HG02981 (cell line): ENCODE results near the gene FMO3.

Source experiments
- ATAC-seq: cut with Tn5 transposase; IDR thresholded peaks from one replicate; pipeline ENCODE4 v1.9.1; 2021; ENCODE audit warnings: mild to moderate bottlenecking, moderate library complexity; ENCODE audit not compliant: unreplicated experiment

FMO3 gene

DNA sequence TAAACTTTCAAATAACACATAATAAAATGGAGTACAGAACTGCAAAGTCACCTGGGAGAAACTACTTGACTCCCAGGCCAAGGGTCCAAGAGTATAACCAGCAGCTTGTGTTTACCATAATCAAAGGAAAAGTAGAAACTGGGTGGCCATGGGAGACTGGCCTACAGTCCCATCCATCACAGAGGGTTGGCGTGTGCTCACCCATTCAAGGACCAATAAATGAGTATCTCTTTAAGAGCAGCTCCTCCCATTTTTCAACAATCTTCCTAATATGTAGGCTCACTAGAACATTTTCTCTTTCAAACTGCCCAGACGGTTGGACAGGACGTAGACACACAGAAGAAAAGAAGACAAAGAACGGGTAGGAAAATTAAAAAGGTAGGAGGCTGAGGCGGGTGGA is at the start of gene FMO3:
Gene FMO3 (plus strand): TSS at position 302 of the 400 bp plus-strand sequence. CDS start 1,754 bp downstream, outside the sequence.
- ATAC-seq, result no peak

DNA sequence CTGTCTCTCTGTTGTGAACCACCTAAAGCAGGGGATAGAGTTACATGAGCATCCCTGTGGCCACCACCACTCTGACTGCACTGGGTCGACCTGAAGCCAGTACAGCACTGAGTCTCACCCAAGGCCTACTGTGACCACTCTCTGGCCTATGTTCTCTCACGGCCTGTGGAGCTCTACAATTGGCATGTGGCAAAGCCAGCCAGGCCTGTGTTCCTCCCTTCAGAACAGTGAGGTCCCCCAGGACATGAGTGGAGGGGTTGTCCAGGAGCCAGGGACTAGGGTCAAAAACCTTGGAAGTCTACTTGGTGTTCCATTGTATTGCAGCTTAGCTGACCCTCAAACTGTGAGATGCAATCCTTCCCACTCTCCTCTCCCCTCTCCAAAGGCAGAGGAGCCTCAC is 42.7 kb upstream of the FMO3 start:
- ATAC-seq, result no peak

DNA sequence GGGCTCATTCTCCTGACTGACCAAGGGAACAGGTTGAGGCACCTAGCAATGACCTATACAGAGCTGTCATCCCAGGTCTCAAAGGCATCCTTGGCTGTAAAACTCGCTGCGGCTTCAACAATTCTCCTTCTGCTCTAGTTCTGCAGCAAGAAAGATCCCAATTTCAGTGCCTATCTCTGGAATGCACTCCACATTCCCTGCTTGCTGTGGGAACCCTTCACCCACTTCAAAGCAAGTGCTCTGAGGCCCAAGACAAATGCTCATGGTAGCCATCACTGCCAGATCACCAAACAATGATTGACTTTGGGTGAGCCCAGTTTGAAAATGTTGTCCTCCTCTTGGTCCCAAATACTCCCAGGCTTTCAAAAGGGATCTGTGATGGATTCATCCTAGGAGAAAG is 37.7 kb upstream of the FMO3 start:
- ATAC-seq, result no peak

- no peak for ATAC-seq
Observed at GRCh38 chr1:171055966-171056643, 34.6 kb upstream of the FMO3 start.

- ATAC-seq, result no peak
Observed at GRCh38 chr1:171061425-171062143, 29.1 kb upstream of the FMO3 start.

DNA sequence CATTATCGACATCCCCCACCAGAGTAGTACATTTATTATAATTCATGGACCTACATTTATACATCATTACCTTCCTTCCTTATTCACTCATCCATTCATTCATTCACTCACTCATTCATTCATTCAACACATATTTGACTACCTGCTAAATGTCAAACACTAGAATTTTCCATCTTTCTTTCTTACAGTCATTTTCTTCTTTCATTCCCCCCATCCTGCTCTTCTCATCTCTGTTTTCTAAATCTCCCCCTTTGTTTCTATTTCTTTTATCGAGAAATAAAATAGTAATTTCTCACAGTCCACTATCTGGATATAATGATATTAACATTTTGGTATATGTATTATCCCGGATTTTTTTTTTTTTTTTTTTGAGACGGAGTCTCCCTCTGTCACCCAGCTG is 27.8 kb upstream of the FMO3 start:
- no peak for ATAC-seq

DNA sequence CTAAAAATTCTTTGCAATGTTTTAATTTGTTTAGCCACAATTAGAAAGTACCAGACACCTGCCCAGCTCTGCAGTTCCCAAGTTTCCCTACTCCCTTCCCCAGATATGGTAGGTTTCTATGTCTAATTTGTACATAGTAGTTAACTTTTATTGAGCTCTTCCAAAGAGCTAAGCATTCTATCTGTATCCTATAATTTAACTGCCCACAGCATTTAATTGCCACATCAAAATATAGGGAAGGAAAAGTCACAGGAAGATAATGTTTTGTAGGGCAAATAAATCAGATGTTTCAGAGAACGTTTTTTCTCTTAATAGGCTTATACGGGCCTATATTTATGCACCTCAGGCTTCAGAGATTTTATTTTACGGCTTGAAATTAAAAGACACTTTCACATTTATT is 15.7 kb upstream of the FMO3 start:
- no peak for ATAC-seq

- no peak for ATAC-seq
Observed at GRCh38 chr1:171081314-171081753, 9.4 kb upstream of the FMO3 start.

GRCh38 chr1:171081763-171082201 is 8.9 kb upstream of the FMO3 start:
- no peak for ATAC-seq

DNA sequence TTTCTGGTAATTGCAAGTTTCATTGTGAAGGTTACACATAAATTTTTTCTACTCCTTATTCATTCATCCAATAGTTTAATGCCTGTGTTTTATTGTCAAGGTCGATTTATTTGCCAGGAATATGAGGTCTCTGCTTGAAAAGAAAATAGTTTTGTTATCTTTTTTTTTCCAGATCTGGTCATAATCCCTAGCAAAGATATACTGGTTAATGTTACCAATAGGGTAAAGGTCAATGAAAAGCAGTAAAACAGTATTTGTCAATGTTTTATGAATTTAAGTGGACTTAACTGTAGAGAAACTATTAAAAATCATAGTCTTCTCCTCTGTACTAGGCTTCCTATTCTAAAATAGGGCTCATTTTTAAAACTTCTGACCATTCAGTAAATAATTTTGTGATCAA is 8.1 kb upstream of the FMO3 start:
- no peak for ATAC-seq

GRCh38 chr1:171083222-171083621 is 7.5 kb upstream of the FMO3 start:
- ATAC-seq, result no peak

GRCh38 chr1:171084091-171084490 is 6.6 kb upstream of the FMO3 start:
- ATAC-seq, result no peak

DNA sequence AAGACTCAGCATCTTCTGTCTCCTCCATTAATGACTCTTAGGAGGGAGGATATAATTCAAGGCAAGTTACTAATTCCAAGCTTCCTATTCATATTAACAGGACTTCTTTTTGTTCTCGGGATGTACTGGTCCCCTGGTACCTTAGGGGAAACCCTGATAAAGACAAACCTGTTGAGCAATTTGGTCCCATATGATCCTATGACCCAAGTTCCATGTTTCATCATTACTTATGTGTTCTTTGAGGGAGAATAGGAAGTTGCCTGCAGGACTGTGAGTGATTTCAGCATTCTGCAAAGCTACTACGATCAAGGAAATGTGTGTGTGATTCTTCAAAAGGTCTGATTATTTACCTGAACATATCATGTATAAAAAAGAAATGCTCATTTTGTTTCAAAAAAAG is 5.8 kb upstream of the FMO3 start:
- no peak for ATAC-seq

- ATAC-seq, result no peak
Observed at GRCh38 chr1:171087896-171088295, 2.8 kb upstream of the FMO3 start.

- no peak for ATAC-seq
Observed at GRCh38 chr1:171103862-171104261, 13.2 kb downstream of the FMO3 start.

DNA sequence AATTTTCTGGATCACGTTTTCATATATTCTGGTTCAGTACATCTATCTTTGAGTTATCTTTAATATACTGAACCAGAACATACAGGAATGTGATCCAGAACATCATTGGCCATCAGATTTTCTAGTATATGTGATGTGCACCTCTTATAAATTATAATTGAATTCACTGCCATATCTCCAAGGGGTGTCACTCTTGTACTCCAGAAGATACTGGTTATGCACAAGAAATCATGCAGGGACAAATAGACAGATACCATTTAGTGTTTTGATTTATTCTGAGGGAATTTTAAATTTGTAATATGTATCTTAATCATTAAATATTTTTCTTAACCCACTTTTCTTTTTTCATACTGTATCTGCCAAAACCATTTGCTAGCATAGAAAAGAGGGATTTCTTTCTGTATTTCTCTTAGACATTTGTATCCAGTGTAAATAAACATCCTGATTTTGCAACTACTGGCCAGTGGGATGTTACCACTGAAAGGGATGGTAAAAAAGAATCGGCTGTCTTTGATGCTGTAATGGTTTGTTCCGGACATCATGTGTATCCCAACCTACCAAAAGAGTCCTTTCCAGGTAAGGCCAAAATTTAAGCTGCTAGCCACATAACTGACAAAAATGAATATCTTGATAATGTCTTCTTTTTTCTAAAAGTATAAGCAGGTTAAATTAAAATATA is 16.7 kb downstream of the FMO3 start:
- ATAC-seq, result no peak

DNA sequence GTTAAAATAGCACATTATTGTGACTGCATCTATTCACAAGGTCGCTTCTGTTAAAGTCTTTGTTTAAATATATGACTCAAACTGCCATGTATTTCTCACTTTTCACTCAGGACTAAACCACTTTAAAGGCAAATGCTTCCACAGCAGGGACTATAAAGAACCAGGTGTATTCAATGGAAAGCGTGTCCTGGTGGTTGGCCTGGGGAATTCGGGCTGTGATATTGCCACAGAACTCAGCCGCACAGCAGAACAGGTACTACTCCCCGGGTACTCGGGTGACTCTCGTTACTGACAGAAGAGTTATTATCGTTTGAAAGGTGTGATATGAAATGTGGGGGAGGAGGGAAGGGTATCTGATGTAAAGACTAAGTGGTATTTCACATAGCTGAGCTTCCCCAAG is 17.3 kb downstream of the FMO3 start:
- ATAC-seq, result no peak

DNA sequence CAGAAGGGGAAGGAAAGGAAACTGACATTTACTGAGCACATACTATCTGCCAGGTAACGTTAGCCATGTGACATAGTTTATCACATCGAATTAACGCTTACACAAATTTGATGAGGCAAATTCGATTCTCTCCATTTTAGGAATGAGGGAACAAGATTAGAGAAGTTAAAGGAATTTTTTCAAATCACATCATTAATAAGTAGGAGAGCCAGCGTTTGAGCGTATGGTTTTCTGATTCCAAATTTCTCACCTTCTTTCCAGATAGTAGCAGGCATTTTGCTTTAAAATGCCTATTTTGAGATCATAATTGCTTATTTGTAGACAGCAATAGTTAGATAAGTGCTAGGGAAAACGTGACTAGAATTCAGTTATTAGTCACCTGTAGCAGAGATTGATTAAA is 19.3 kb downstream of the FMO3 start:
- ATAC-seq, result no peak

DNA sequence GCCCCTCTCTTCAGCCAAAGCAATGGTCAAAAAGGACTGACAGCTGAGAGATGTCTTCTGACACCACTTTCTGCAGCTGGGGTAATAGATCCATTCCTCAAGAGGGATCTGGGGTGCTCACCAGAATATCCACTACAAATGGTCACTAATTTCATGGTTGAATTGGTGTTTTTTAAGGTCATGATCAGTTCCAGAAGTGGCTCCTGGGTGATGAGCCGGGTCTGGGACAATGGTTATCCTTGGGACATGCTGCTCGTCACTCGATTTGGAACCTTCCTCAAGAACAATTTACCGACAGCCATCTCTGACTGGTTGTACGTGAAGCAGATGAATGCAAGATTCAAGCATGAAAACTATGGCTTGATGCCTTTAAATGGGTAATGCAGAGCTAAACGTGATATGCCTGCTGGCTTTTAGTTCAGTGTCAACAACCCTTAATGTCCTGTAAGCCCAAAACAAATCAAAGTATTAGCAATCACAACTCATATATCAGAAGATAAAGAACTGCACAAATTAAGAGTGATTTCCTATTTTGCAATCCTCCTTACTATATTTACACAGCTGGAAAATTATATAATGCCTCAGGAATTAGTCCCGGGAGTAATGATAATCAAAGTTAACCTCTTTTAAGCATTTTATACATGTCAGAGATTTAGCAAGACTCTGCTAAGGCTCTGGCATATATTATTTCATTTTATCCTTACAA is 20.1 kb downstream of the FMO3 start:
- no peak for ATAC-seq

- ATAC-seq, result no peak
Observed at GRCh38 chr1:171112119-171112518, 21.4 kb downstream of the FMO3 start.

DNA sequence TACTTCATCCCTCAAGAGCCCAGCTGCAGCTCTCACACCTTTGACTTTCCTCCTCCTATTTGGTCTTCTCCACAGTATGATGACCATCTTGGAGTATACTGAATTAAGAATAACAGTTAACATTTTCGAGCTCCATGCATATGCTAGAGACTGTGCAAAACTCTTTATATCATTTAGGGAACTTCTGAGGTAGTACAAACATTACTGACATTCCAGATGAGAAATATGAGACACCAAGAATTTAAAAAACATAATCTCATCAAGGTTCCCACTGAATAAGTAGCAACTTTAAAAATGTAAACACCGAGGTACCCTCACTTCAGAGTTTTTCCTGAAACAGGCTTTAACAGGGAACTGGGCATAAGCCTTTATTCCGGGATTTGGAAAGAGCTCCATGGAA is 22.7 kb downstream of the FMO3 start:
- ATAC-seq, result no peak
